ENCODE results near the gene DAAM2. TPM values are rescaled to one million over a fixed set of nuclear protein-coding genes. Genes with fewer than 3 reads are reported as not detected.

DAAM2 gene
- total RNA-seq, 1 donor from 2014 or later = 0.13 TPM

DNA sequence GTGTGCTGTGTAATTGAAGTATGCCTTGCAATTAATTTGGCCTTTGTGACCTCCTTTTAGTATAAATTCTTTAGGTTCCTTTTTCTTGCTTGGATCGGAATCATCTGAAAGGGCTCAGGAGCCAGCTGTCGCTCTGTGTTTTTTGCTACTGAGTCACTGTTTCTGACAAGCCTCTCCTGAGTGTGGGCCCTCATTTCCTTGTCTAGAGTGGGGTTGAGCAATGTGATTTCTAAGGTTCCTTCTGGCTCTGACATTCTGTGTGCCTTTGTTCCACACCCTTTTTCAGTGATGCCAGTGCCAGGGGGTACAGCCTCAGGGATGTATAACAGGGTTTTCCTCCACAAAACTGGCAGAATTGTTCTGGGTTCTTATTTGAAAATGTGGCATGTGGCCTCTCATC, 26.5 kb downstream of the DAAM2 start:
- no peak for DNase-seq (ENCODE audit: low read depth in 2 of 2)

GRCh38 chr6:39819228-39819627, 27.1 kb downstream of the DAAM2 start:
- no peak for DNase-seq (ENCODE audit: low read depth in 2 of 2)

- DNase-seq (ENCODE audit: low read depth in 2 of 2) = no peak
Measured at GRCh38 chr6:39819676-39820075, 27.5 kb downstream of the DAAM2 start.

GRCh38 chr6:39820553-39820952, 28.4 kb downstream of the DAAM2 start:
- no peak for DNase-seq (ENCODE audit: low read depth in 2 of 2)

DNA sequence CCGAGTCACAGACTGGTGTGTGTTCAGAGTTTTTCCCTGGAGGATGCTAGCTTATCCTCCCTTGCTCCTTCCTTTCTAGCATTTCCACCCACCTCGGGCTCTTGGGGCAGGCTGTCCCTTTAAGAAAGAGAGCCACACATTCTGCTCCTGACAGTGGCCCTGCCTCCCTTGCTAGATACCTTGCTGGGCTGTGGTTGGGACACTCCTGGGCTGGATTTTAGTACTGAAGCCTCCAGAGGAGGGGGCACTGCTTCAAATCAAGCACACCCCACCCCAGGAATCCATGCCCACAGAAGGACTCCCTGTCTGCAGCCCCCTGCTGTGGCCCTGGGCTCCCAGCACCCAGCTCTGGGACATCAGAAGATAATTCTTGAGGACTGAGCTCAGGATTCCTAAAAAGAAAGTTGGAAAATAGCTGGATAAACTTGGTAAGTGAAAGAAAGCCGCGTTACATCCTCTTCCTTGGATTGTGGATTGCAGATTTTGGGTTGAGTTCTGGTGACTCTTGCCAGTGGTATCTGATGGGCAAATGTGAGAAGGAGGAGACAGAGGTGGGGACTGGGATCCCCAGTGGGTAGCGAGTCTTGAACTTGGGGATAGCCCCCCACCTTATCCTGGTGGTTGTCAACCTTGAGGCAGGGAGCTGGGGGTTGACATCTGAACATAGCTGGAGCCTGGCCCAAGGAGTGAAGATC, 29.0 kb downstream of the DAAM2 start:
- DNase-seq (ENCODE audit: low read depth in 2 of 2) = no peak

DNA sequence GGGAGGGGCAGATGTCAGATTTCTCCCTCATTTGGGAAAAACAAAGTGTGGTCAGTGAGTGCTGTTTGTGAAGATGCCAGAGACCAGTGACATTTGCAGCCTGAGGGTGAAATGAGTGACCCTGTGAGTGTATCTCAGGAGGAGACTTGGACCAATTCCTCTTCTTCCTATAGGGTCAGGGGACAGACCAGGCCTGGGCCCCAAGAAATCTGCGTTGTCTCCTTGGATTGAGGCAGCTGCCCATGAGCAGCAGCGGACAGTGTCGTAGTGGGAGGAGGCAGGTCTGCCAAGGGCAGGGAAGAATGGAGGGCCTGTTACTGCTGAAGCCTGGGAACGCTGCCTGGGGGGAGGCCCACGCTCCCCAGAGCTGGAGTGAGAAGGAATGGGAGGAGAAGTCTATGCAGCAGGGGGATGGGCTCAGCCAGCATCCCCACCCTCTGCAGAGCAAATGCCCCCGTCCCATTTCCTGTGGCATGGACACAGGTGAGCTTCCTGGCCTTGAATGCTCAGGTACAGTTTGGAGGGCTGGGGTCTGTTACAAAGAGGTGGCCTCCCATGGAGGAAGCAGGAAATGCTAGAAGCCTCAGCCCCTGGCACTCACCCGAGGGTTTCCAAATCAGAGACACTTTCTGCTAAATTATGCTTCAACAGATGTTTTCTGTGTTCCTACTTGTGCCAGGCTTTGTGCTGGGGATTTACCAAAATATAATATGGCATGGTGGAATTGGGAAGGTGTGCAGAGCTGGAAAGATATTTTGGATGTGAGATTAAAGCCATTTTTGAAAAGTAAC, 29.8 kb downstream of the DAAM2 start:
- no peak for DNase-seq (ENCODE audit: low read depth in 2 of 2)

- DNase-seq (ENCODE audit: low read depth in 2 of 2) = no peak
Measured at GRCh38 chr6:39822846-39823815, 31.0 kb downstream of the DAAM2 start.

GRCh38 chr6:39824030-39824926, 32.1 kb downstream of the DAAM2 start:
- DNase-seq (ENCODE audit: low read depth in 2 of 2) = no peak

GRCh38 chr6:39829331-39829730, 37.2 kb downstream of the DAAM2 start:
- DNase-seq (ENCODE audit: low read depth in 2 of 2) = no peak

- DNase-seq (ENCODE audit: low read depth in 2 of 2) = no peak
Measured at GRCh38 chr6:39830444-39830843, 38.3 kb downstream of the DAAM2 start.

- DNase-seq (ENCODE audit: low read depth in 2 of 2) = no peak
Measured at GRCh38 chr6:39831701-39832100, 39.5 kb downstream of the DAAM2 start.

GRCh38 chr6:39834278-39834677, 42.1 kb downstream of the DAAM2 start:
- DNase-seq (ENCODE audit: low read depth in 2 of 2) = no peak

- no peak for DNase-seq (ENCODE audit: low read depth in 2 of 2)
Measured at GRCh38 chr6:39834866-39835265, 42.7 kb downstream of the DAAM2 start.

GRCh38 chr6:39835821-39836295, 43.7 kb downstream of the DAAM2 start:
- DNase-seq (ENCODE audit: low read depth in 2 of 2) = no peak

DNA sequence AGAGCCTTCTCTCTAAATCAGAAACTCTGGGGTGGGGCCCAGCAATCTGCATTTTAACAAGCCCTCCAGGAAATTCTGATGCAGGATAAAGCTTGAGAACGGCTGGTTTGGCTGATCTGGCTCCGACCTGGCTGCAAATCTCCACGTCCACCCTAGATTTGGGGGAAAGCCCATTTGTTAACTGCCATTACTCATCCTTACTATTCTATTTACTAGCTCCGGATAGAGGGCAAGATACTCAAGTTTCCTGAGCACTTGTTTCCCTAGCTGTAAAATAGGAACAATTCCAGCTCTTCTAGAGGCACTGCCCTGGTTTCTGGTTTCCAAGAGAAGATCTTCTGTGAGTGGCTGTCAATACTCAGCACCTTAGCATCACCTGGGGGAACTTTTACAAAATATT, 44.4 kb downstream of the DAAM2 start:
- no peak for DNase-seq (ENCODE audit: low read depth in 2 of 2)

DNA sequence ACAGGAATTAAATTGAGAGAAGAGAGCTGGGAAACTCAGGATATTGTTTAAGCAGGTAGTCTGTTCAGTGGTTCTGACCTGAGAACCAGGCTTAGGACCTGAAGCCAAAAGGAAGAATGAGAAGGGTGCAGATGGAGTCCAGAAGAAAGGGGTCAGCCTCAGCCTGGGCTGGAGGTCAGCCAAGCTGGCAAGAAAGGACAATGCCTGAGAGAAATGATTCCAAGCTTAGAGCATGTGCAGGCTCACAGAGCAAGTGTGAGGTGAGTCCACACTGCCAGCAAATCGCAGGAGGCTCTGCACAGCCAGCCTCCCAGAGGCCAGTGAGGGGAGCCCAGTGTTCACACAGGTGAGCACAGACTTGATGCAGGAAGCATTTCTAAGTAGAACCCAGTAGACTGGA, 47.3 kb downstream of the DAAM2 start:
- DNase-seq (ENCODE audit: low read depth in 2 of 2) = no peak

DNA sequence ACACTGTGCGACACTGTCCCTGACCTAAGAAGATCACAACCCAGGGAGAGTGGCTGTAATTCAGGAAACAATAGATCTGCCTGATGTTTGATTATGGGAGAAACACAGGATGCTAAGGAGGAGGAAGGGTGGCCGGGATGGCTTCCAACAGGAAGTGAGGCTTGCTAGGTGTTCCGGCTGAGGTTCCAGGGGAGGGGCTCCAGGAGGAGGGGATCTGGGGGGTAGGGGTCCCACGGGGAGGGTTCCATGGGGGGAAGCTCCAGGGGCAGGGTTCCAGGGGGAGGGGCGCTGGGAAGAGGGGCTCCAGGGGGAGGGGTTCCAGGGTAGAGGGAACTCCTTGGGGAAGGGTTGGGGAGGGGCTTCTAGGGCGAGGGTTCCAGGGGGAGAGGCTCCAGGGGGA, 48.6 kb downstream of the DAAM2 start:
- DNase-seq (ENCODE audit: low read depth in 2 of 2) = no peak

- DNase-seq (ENCODE audit: low read depth in 2 of 2) = no peak
Measured at GRCh38 chr6:39841291-39841690, 49.1 kb downstream of the DAAM2 start.

- no peak for DNase-seq (ENCODE audit: low read depth in 2 of 2)
Measured at GRCh38 chr6:39841923-39842322, 49.7 kb downstream of the DAAM2 start.

GRCh38 chr6:39843305-39844020, 51.3 kb downstream of the DAAM2 start:
- no peak for DNase-seq (ENCODE audit: low read depth in 2 of 2)

Measured in dermis microvascular lymphatic vessel endothelial cell (primary cell).